ENCODE data around the gene CNN1.
"Not testable (repeated sequence)": the region's sequence is repeated elsewhere in the genome, so short reads cannot be mapped to it uniquely, and the experiment has no call there.

The CNN1 gene

DNA sequence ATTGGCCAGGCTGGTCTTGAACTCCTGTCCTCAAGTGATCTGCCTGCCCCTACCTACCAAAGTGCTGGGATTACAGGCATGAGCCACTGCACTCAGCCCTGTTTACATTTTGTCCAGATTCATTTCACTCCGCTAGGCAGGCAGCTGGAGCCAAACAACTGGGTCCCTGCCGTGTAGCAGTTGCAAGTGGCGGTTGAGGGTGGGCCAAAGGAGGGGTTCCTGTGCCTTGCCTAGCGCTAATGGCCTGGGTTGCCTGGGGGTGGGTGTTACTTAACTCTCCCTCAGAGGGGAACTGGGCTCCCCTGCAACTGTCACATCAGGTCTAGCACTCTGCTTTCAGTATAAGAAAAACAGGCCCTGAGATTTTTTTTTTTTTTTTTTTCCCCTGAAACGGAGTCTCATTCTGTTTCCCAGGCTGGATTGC lies 31.4 kb downstream of the CNN1 start:
- TF ChIP-seq, protein P1, sequence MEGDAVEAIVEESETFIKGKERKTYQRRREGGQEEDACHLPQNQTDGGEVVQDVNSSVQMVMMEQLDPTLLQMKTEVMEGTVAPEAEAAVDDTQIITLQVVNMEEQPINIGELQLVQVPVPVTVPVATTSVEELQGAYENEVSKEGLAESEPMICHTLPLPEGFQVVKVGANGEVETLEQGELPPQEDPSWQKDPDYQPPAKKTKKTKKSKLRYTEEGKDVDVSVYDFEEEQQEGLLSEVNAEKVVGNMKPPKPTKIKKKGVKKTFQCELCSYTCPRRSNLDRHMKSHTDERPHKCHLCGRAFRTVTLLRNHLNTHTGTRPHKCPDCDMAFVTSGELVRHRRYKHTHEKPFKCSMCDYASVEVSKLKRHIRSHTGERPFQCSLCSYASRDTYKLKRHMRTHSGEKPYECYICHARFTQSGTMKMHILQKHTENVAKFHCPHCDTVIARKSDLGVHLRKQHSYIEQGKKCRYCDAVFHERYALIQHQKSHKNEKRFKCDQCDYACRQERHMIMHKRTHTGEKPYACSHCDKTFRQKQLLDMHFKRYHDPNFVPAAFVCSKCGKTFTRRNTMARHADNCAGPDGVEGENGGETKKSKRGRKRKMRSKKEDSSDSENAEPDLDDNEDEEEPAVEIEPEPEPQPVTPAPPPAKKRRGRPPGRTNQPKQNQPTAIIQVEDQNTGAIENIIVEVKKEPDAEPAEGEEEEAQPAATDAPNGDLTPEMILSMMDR (IDR thresholded peaks at IDR 0.05; ENCODE audit: extremely low read depth, missing control alignments): no peak
- DNase-seq (ENCODE audit: low spot score): no peak

DNA sequence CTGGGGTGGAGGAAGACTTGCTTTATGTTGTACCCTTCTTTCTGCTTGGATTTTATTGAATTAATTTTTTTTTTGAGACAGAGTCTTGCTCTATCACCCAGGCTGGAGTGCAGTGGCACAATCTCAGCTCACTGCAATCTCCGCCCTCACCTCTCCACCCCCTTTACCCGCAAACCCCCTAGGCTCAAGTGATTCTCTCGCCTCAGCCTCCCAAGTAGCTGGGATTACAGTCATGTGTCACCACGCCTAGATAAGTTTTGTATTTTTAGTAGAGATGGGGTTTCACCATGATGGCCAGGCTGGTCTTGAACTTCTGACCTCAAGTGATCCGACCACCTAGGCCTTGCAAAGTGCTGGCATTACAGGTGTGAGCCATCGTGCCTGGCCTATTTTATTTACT lies 34.7 kb downstream of the CNN1 start:
- DNase-seq (ENCODE audit: low spot score): not testable (repeated sequence)

DNA sequence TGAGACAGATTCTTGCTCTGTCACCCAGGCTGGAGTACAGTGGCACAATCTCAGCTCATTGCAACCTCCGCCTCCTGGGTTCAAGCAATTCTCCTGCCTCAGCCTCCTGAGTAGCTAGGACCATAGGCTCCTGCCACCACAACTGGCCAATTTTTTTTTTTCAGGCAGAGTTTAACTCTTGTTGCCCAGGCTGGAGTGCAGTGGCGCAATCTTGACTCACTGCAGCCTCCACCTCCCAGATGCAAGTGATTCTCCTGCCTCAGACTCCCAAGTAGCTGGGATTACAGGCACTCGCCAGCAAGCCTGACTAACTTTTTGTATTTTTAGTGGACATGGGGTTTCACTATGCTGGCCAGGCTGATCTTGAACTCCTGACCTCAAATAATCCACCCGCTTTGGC lies 35.1 kb downstream of the CNN1 start:
- DNase-seq (ENCODE audit: low spot score): not testable (repeated sequence)

DNA sequence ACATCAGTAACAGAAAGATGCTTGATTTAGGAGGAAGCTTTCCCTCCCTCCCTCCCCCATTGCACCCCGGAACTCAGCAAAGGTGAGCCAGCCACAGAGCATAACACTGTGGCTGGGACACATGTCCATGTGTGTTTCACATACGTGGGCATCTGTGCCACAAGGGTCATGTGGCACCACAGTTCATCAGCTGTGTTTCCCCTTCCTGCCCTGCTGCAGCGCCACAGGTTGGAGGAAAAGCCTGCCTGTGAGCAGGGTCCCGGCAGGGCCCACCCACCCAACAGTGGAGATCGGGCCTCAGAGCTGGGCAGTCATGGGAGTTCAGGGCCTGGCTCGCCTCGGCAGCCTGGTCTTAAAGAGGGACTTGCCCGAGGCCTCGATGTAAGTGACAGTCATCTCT lies 36.0 kb downstream of the CNN1 start:
- DNase-seq (ENCODE audit: low spot score): no peak
- TF ChIP-seq, protein P1 (IDR thresholded peaks at IDR 0.05; ENCODE audit: extremely low read depth, missing control alignments): no peak

DNA sequence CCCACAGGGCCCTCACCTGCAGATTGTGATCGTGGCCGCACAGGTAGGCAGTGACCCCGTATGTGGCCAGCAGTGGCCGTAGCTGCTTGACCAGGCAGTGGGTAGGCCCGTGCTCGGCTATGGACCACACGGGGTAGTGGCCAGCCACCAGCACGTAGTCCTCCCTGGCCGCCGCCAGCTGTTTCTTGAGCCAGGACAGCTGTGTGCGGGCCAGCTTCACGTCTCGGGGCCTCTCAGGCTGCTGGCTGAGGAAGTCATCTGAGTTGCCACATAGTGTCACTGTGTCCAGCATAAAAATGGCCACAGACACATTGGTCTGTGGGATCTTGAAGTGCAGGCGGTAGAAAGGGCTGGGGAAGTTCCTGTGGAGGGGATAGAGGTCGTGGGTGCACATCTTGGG lies 37.6 kb downstream of the CNN1 start:
- no peak for DNase-seq (ENCODE audit: low spot score)

DNA sequence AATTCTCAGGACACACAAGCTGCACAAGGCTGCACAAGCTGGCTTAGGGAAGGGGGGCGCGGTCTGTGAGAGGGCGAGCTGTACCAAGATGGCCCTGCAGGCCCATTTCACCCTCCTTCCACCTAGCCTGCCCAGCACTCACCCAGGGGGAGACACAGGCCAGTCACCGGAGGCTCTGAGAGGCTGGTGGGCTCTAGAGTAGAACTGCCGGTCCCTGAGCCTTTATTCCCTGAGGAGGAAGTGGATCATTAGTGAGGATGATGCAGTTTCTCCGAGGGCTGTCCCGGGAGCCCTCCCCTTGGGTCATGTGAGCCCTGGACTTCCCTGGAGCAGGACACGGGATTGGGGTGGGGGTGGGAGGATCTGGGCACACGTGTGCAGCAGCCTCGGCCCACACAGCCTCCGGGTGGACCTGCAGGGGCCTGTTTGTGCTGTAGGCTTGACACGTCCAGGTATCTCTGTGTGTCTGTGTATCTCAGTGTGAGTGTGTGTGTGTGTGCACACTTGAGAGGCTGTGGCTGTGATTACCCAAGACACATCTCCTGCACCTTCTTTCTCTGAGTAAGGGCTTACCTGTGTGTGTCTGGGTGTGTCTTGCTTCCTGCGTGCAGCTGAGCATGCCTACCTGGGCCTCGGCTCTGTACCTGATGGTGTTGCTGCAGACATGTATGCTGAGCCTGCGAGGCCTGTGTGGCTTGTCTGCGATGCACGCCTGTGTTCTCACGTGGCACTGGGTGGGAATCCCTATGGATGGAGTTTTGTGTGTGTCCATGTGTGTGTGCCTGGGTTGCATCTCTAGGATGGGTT lies 39.0 kb downstream of the CNN1 start, which contains the start of gene ACP5:
ACP5 (minus strand) TSS at position 195 of the 807 bp plus-strand sequence. CDS start 328 bp downstream, outside the sequence.
- TF ChIP-seq, protein P1 (IDR thresholded peaks at IDR 0.05; ENCODE audit: extremely low read depth, missing control alignments): no peak
- DNase-seq (ENCODE audit: low spot score): no peak

More for the DNA sequence above, 37.6 kb downstream of the CNN1 start:
- TF ChIP-seq, protein P1 (IDR thresholded peaks at IDR 0.05; ENCODE audit: extremely low read depth, missing control alignments): no peak

DNA sequence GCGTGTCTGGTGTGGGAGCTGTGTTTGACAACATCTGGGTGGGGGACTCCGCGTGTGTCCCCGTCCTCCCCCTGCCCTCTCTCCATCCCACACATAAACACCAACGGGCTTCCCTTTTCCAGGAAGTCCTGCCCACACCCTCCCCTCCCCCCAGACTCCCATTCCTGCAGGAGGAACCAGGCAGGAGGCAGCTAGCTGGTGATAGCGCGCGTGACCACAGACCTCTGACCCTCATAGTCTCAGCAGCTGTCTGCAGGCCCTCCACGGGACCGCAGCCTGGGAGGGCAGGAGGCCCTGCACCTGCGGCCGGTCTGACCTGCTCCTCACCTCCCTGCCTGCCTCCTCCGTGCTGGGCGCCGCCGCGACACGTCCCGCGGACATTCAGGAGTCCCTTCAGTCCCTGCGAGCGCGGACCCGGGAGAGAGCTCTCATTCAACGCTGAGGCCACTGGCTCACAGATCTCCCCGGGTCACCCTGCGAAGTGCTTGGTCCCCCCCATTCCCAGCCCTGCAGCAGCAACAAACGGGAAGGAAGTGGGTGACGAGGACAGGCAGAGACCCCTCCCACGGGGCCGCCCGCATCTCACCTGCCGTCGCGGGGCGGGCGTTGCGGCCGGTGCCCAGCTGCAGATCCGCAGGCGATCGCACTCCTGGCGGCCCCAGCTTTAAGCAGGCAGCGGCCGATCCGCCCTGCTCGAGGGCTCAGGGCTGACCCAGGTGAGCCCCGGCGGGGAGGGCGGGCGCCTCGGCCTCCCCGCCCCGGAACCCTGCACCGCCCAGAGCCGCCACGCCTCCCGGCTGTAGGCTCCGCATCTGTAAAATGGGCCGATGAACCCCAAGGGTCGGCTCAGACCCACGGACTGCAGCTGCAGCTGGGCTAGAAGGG lies 39.8 kb downstream of the CNN1 start:
- TF ChIP-seq, protein P1 (IDR thresholded peaks at IDR 0.05; ENCODE audit: extremely low read depth, missing control alignments): no peak
- DNase-seq (ENCODE audit: low spot score): peak; percentile 76

DNA sequence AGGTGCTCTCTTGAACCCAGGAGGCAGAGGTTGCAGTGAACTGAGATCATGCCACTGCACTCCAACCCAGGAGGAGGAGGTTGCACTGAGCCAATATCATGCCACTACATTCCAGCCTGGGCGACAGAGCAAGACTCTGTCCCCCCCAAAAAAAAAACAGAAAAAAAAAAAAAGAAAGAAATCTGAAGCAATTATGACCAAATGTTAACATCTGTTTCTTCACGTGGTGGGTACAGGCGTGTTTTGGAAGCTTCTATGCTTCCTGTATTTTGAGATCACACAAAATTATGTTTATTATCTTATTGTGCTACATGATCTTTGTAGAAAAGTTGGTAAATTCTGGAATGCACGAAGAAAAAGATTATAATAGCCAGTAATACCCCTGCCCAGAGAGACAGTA lies 41.5 kb downstream of the CNN1 start:
- TF ChIP-seq, protein P1 (IDR thresholded peaks at IDR 0.05; ENCODE audit: extremely low read depth, missing control alignments): no peak
- DNase-seq (ENCODE audit: low spot score): no peak
